ENCODE measurements around the gene UGT2B15.
"Not testable (repeated sequence)": the region's sequence is repeated elsewhere in the genome, so short reads cannot be mapped to it uniquely, and the experiment has no call there.

The UGT2B15 gene

DNA sequence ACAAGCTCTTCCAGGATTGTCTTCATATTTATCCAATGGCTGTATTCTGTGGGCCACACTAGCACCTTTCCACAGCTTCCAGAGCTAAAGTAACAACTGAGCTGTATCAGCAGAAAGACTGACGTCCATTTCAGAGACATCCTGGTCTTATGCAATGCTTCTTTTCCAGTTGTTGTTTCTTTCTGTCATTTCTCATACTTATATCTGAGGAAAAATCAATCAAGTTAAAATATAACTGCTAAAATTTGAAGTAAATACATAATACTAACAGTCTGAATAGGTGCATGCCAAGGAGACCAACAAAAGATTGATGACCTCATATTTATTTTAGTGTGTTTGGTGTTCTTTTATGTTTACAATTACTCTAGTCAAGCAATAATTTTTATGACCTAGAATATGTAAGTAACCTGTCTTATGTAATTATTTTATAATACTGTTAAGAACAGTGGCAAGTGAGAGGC is at the start of gene UGT2B15:
UGT2B15 (minus strand) TSS at position 174 of the 461 bp plus-strand sequence; CDS start at position 140, 34 bp downstream.
- DNase-seq = not testable (repeated sequence)

- no peak for DNase-seq
These were observed 48.6 kb upstream of the UGT2B15 start for GRCh38 chr4:68719075-68719473.

DNA sequence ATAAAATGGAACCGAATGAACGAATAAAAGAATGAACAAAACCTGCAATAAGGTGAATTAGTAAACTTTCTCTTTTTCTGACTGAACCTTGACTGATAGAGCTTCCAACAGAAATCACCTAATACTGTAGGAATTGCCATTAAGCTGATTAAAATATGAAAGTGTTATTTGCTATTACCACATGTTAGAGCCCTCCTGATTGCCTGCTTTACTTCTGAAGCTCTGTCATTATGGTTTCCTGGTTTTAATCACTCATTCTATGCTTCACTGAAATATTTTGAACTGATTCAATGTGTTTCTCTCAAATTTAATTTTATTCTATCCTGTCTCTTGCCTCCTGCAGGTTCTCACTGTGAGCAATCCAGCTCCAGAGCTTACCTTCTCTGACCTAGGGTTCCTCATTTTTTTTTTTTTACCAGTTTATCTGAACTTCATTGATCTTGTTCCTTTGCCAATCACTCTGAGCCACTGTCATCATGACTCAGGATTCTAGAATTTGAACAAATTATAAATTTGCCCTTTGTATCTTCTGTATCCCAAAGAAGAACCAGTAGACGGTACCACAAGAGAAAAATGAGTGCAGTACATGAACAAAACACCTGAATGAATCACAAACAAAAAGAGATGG is 48.1 kb upstream of the UGT2B15 start:
- DNase-seq = no peak

- DNase-seq = no peak
These were observed 47.5 kb upstream of the UGT2B15 start for GRCh38 chr4:68717999-68718398.

DNA sequence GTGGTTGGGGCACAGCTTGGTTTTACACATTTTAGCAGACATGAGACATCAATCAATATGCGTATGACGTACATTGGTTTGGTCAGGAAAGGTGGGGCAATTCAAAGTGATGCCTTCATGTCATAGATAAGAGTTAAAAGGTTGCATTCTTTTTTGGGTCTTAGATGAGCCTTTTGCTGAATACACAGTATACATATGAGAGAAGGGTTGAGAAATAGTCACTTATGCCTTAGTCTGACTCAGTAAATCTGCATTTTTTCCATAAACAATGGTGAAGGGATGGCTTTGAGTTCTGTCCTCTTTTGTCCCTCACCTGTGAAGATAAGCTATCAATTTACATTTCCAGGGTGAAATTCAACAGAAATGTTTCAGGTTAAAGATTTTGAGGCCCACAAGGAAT is 43.9 kb upstream of the UGT2B15 start:
- DNase-seq = no peak

GRCh38 chr4:68712207-68712606 is 41.8 kb upstream of the UGT2B15 start:
- no peak for DNase-seq

- DNase-seq = no peak
These were observed 38.1 kb upstream of the UGT2B15 start for GRCh38 chr4:68708566-68708965.

DNA sequence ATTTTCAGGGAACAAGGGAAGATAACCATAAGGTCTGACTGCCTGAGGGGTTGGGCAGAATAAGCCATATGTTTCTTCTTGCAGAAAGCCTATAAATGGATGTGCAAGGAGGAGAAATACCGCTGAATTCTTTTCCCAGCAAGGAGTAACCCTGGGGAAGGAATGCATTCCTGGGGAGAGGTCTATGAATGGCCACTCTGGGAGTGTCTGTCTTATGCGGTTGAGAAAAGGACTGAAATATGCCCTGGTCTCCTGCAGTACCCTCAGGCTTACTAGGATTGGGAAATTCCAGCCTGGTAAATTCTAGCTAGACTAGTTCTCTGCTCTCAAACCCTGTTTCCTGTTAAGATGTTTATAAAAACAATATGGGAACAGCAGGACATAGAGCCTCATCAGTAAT is 32.7 kb upstream of the UGT2B15 start:
- not testable (repeated sequence) for DNase-seq

GRCh38 chr4:68700152-68700551 is 29.7 kb upstream of the UGT2B15 start:
- no peak for DNase-seq

DNA sequence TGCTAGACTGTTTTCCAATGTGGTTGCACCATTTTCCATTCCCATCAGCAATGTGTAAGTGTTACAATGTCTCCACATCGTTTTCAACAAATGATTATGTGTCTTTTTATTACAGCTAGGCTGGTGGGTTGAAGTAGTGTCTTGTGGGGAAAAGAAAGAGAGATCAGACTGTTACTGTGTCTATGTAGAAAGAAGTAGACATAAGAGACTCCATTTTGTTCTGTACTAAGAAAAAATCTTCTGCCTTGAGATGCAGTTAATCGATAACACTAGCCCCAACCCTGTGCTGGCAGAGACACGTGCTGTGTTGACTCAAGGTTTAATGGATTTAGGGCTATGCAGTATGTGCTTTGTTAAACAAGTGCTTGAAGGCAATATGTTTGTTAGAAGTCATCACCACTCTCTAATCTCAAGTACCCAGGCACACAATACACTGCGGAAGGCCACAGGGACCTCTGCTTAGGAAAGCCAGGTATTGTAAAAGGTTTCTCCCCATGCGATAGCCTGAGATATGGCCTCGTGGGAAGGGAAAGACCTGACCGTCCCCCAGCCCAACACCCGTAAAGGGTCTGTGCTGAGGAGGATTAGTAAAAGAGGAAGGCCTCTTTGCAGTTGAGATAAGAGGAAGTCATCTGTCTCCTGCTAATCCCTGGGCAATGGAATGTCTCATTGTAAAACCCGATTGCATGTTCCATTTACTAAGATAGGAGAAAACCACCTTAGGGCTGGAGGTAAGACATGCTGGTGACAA is 23.0 kb upstream of the UGT2B15 start:
- peak; percentile 57 for DNase-seq

GRCh38 chr4:68691186-68691585 is 20.7 kb upstream of the UGT2B15 start:
- DNase-seq = no peak

- DNase-seq = no peak
These were observed 12.6 kb upstream of the UGT2B15 start for GRCh38 chr4:68683034-68683433.

- DNase-seq = not testable (repeated sequence)
These were observed 10.8 kb upstream of the UGT2B15 start for GRCh38 chr4:68681298-68681697.

DNA sequence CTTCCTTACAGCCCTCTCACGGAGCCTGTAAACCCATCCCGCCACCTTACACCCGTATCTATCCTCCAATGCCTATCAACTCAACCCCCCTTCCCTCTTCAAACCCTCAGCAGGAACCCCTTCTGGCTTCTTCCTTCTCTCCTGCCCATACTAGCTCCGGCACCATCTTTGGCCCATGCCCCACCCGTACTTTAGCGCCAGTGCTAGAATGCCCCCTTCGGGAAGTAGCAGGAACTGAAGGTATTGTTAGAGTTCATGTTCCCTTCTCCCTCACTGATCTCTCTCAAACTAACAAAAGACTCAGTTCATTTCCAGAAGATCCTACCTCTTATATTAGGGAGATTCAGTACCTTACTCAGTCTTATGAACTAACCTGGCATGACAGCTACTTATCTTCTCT is 2.7 kb upstream of the UGT2B15 start:
- no peak for DNase-seq

GRCh38 chr4:68671217-68671616 is 765 bp upstream of the UGT2B15 start:
- not testable (repeated sequence) for DNase-seq

- DNase-seq = not testable (repeated sequence)
These were observed 1.8 kb downstream of the UGT2B15 start for GRCh38 chr4:68668537-68669163.

GRCh38 chr4:68667551-68667950 is 2.9 kb downstream of the UGT2B15 start:
- not testable (repeated sequence) for DNase-seq

DNA sequence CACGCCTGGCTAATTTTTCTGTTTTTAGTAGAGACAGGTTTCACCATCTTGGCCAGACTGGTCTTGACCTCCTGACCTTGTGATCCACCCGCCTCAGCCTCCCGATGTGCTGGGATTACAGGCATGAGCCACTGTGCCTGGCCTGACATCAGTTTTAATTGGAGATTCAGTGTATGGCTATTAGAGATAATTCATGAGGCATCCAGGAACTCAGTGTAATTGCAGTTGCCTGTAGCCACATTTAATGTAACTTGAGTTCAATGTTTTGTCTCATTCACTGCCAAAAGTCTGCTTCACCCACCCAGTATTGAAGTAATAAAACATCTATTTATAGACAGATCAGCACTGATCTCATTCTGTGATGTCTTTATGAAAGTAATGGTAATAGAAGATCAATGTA is 5.7 kb downstream of the UGT2B15 start:
- DNase-seq = not testable (repeated sequence)

- DNase-seq = not testable (repeated sequence)
These were observed 7.4 kb downstream of the UGT2B15 start for GRCh38 chr4:68662836-68663574.

DNA sequence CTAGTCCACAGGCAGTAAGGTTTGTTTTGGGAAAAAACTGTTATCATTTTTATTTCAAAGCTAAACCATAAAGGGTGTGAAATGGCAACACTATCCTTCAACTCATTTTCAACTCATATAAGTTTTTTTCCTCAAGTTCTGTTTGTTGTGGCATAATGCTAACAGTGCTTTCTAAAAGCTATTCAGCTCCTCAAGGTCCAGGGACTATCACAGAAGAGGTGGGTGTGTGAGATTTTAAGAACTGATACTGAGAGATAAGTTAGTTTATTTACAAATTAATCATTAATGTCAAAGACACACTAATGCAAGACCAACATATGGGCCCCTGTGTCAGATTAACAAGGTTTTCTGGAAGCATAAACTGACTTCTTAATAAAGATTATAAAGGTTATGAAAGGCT is 11.8 kb downstream of the UGT2B15 start:
- DNase-seq = no peak

DNA sequence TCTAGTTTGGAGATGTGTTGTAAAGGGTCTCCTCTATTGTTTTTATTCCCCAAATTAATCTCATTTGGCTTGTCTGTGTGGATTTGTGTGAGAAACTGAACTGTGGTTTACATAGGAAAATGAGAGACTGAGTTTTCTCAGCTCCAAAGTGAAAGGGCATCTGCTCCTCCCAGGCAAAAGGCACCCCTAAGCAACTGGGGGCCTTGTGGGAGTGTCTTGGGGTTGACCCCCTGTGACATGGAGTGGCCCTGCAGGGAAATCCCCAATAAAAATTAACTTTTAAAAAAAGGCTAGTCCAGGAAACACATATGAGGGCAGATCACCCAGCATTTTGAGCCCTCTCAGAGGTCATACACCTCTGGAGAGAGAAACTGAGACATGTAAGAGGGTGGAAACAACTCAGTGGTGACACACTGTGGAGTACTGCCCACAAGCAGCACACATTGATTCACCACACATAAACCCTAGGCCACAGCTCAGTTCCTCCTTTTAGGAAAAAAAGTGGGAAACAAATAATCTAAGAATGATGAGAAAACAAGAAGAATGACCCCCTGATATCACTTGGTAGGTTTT is 13.3 kb downstream of the UGT2B15 start:
- DNase-seq = not testable (repeated sequence)

- not testable (repeated sequence) for DNase-seq
These were observed 13.9 kb downstream of the UGT2B15 start for GRCh38 chr4:68656445-68656973.

Measured in NCI-H187 treated with DMSO at 0.1 percent for 48 hours (cell line).